Nephron progenitor cell (in vitro differentiated cells): ENCODE data around the gene MYO18A.
"Not testable (repeated sequence)": the region's sequence is repeated elsewhere in the genome, so short reads cannot be mapped to it uniquely, and the experiment has no call there.

Experiments
- DNase-seq: peaks from one replicate; pipeline ENCODE4 v3.0.0; 2021
- H3K27ac Mint-ChIP-seq: 2 replicates; pipeline ENCODE4 v1.8.0; 2021; ENCODE audit warnings: mild to moderate bottlenecking, moderate library complexity, mixed read lengths
- H3K27me3 Mint-ChIP-seq: 2 replicates; pipeline ENCODE4 v1.8.0; 2021; ENCODE audit warnings: mild to moderate bottlenecking, low read depth, mixed read lengths; ENCODE audit not compliant: poor library complexity
- H3K36me3 Mint-ChIP-seq: 2 replicates; pipeline ENCODE4 v1.8.0; 2021; ENCODE audit warnings: low read depth, mixed read lengths
- H3K4me1 Mint-ChIP-seq: 2 replicates; pipeline ENCODE4 v1.8.0; 2021; ENCODE audit warnings: mixed read lengths
- H3K4me3 Mint-ChIP-seq: 2 replicates; pipeline ENCODE4 v1.8.0; 2021; ENCODE audit warnings: mild to moderate bottlenecking, moderate library complexity, mixed read lengths
- H3K9me3 Mint-ChIP-seq: 2 replicates; pipeline ENCODE4 v1.8.0; 2021; ENCODE audit warnings: mild to moderate bottlenecking, moderate library complexity, mixed read lengths
- CTCF ChIP-seq: fragments of 200-600 bp; sonication (generic); IDR thresholded peaks from 2 replicates; pipeline ENCODE4 v1.5.0; 2021; ENCODE audit warnings: antibody characterized with exemption

Gene MYO18A

GRCh38 chr17:29149431-29150064 lies 30.6 kb downstream of the MYO18A start:
- Mint-ChIP-seq H3K4me1 (peaks cover 73% of the 10 kb centered on the region), H3K27ac (no peak overlapping the region), H3K4me3 (peak overlapping the region; percentile 81), H3K36me3 (peaks cover 5% of the 10 kb centered on the region), H3K9me3 (no peaks in the 10 kb centered on the region), H3K27me3 (peaks cover 3% of the 10 kb centered on the region)
- no peak for TF ChIP-seq CTCF
- DNase-seq, result no peak

- Mint-ChIP-seq H3K36me3 (peaks cover 5% of the 10 kb centered on the region), H3K27me3 (peaks cover 3% of the 10 kb centered on the region), H3K9me3 (no peaks in the 10 kb centered on the region), H3K27ac (no peak overlapping the region), H3K4me1 (peaks cover 72% of the 10 kb centered on the region), H3K4me3 (peak overlapping the region; percentile 81)
- DNase-seq, result peak; percentile 98
- TF ChIP-seq CTCF, result peak; percentile 90
Measured at GRCh38 chr17:29148790-29149430, 31.3 kb downstream of the MYO18A start.

GRCh38 chr17:29148257-29148789 lies 31.9 kb downstream of the MYO18A start:
- peaks cover 5% of the 10 kb centered on the region for H3K36me3 Mint-ChIP-seq
- DNase-seq, result no peak
- no peak overlapping the region for H3K27ac Mint-ChIP-seq
- H3K27me3 Mint-ChIP-seq, result peaks cover 3% of the 10 kb centered on the region
- no peak for TF ChIP-seq CTCF
- peak overlapping the region; percentile 58 for H3K4me3 Mint-ChIP-seq
- H3K9me3 Mint-ChIP-seq, result no peaks in the 10 kb centered on the region
- peaks cover 72% of the 10 kb centered on the region for H3K4me1 Mint-ChIP-seq

GRCh38 chr17:29147682-29148081 lies 32.5 kb downstream of the MYO18A start:
- Mint-ChIP-seq H3K4me1 (peaks cover 74% of the 10 kb centered on the region), H3K27ac (no peak overlapping the region), H3K4me3 (no peak overlapping the region), H3K9me3 (no peaks in the 10 kb centered on the region), H3K36me3 (peaks cover 5% of the 10 kb centered on the region), H3K27me3 (peaks cover 3% of the 10 kb centered on the region)
- DNase-seq, result no peak
- no peak for TF ChIP-seq CTCF

GRCh38 chr17:29147228-29147627 lies 33.0 kb downstream of the MYO18A start:
- H3K9me3 Mint-ChIP-seq, H3K36me3 Mint-ChIP-seq, H3K27ac Mint-ChIP-seq, H3K4me3 Mint-ChIP-seq, H3K27me3 Mint-ChIP-seq, DNase-seq: not testable (repeated sequence)
- H3K4me1 Mint-ChIP-seq, result peaks cover 77% of the 10 kb centered on the region

GRCh38 chr17:29146369-29146972 lies 33.7 kb downstream of the MYO18A start:
- peaks cover 2% of the 10 kb centered on the region for H3K36me3 Mint-ChIP-seq
- no peak for TF ChIP-seq CTCF
- H3K9me3 Mint-ChIP-seq, result no peaks in the 10 kb centered on the region
- no peak for DNase-seq
- no peak overlapping the region for H3K4me3 Mint-ChIP-seq
- H3K27me3 Mint-ChIP-seq, result peaks cover 3% of the 10 kb centered on the region
- no peak overlapping the region for H3K27ac Mint-ChIP-seq
- peaks cover 77% of the 10 kb centered on the region for H3K4me1 Mint-ChIP-seq
